Effector CD8-positive, alpha-beta T cell (primary cell): ENCODE results near the gene FAM98C.
"Not testable (repeated sequence)": the region's sequence is repeated elsewhere in the genome, so short reads cannot be mapped to it uniquely, and the experiment has no call there.

Experiments
- DNase-seq: peaks from one replicate; lab custom pipeline; 2025; lab: John Stamatoyannopoulos, UW
- total RNA-seq, 4 experiments: gene quantifications; one replicate each; lab custom pipeline; 2026; lab: John Stamatoyannopoulos, UW

Gene FAM98C
- total RNA-seq, result 23.1 to 39.5 (median 29.8) reads per million in 4 experiments

DNA sequence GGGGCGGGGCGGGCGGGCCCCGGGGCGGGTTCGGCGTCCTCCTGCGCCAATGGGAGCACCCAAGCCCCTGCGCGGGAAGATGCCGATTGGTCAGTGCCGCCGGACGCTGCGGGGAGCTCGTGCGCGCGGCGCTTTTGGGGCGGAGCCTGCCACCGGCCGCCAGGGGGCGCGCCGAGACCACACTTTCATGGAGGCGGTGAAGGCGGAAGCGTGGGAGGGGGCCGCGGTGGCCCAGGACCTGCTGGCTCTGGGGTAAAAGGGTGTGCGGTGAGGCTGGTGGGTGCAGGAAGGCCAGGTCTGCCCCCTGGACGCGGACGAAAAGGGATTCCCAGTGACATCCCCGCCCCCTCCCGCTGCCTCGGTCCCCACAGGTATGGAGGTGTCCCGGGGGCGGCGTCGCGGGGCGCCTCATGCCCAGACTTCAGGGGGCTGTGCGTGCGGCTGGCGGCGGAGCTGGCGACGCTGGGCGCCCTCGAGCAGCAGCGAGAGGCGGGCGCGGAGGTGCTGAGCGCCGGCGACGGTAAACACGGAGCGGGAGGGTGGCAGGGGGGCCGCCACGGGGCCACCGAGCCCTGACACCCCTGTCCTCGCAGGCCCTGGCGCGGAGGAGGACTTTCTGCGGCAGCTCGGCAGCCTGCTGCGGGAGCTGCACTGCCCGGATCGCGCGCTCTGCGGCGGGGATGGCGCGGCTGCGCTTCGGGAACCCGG is at the start of gene FAM98C:
Gene FAM98C (plus strand): TSS at position 127 of the 708 bp plus-strand sequence. CDS start 61 bp downstream, at position 188.
- DNase-seq, result peak; percentile 98

DNA sequence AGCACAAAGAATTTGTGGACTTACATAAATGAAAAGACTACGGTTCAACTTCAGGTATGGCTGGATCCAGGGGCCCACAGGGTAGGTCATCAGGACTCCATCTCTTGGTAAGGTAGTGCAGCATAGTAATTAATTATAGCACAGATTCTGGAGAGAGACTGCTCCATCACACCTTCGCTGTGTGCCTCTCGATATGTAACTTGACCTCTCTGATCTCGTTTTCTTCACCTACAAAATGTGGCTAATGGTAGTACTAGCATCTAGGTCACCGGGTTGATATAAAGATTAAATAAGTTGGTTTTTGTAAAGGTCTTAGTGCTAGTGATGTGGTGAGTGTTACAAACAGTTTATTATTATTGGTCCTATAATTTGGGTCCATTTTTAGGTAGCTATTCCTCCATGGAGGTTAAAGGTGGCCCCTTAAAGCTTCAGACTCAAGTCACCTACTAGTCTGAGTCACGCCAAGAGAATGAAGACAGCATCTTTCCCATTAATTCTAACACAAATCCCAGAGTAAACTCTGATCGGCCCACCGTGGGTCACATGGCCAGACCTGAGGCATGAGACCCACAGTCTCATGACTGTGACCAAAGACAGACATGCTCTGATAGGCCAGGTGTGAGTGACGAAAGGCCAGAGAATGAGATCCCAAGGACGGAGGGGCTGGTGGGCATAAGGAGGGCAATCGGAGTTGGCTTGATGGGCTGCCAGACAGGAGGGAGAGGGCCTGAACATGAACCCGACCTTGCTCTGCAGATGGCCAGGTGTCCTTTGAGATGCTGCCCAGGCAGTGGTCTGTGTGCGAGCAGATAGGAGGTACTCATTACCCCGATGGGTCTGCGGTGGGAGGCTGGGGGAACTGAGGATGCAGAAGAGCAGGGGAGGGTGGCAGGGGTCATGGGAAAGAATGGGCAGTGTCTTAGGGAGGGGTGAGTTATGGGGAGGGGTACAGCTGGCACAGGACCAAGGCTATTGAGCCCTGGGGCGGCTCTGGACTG is 46.9 kb upstream of the FAM98C start:
- no peak for DNase-seq

DNA sequence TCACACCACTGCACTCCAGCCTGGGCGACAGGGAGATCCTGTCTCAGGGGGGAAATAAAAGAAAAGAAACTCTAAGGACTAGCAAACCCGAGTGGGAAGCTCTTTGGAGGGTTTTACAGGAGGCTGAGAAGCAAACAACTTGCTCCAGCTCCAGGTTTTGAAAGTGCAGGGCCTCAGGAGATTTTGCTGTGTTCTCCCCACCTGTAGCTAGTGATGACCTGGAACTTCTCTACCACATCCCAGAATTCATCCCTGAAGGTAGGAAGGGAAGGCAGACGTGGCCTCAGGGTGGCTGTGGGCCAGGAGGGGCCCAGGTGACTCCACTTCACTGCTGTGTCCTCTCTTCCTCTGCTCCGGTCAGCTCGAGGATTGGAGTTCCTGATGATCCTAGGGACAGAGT is 44.8 kb upstream of the FAM98C start:
- DNase-seq, result no peak

DNA sequence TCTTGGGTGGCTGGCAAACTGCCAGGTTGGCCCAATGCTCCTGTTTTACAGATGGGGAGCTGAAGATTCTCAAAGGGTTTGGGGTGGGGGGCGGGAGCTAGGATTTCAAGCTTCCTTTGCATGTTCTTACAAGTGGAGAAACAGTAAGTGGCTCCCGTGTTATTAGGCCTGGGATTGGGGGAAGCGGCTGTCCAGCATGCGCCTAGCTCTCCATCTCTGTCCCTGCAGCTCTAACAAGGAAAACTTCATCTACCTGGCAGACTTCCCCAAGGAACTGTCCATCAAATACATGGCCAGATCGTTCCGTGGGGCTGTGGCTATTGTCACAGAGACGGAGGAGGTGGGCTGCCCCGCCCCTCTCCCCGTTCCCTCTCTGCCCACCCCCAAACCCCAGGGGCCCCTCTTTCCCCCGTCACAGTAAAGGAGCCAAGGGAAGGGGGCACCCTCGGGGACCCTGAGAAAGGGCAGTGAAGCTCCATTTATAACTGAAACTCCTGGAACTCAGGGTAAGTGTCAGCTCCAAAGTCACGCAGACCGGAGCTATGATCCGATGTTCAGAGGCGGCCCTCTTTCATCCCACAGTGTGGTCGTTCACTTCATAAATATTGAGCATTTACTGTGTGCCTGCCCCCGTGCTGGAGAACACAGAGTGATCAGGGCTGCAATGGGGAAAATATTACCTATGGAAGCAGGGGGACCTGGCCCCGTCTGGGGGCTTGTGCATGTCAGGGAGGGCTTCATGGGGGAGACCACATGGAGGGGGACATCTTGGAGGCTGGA is 43.5 kb upstream of the FAM98C start:
- DNase-seq, result no peak

DNA sequence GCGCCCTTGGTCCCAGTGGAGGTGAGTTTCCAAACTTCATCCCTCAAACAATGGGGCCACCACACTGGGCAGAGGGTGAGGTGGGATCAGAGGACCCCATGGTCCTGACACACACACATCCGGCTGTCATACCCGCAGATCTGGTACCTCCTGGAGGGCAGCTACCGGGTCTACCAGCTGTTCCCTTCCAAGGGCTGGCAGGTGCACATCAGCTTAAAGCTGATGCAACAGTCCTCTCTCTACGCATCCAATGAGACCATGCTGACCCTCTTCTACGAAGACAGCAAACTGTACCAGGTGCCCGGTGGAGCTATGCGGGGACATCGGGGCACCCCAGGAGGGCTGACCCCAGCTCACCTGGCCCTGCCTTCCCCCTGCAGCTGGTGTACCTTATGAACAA is 42.5 kb upstream of the FAM98C start:
- DNase-seq, result no peak

DNA sequence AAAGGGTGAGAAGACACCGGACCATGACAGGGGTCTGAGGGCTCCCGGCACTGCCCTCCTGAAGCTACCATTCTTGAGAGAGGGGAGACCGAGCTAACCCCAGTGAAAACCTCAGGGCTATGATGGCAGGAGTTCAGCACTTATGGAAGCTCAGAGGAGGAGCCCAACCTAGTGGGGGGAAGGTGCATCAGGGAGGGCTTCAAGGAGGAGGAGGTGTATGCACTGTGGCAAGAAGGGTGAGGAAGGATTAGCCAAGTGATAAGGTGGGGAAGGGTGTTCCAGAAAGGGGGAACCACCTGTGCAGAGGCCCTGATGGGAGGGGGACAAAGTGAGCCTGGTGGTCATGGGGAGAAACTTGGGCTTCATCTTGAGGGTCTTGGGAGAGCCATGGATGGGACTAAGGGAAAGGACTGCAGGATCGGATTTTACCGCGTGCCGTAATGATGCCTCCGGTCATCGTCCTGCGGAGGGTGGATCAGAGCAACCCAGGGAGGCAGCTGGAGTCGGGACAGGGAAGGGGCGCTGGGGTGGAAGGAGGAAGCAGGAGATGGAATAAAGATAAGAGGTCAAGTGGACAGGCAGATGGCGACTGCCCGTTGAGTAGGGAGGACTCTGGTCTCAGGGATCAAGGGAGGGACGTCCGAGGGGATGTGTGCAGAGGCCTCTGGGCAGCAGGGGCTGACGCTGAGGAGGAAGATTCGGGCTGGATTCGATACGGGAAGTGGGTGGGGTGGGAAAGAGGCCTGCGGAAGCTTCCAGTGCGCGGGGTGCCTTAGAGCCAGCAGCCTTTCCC is 41.9 kb upstream of the FAM98C start:
- no peak for DNase-seq

DNA sequence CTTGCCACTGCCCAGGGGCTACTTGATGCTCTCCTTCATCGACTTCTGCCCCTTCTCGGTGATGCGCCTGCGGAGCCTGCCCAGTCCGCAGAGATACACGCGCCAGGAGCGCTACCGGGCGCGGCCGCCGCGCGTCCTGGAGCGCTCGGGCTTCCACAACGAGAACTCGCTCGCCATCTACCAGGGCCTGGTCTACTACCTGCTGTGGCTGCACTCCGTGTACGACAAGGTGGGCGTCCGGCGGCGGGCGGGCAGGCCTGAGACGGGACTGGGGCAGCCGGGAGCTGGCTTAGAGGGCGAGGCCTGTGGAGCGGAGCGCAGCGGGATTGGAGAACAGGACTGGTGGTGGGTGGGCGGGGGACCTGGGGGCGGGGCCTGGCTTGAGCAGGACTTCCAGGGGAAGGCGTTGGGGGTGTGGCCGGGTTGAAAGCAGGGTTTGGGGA is 41.2 kb upstream of the FAM98C start:
- peak; percentile 49 for DNase-seq

DNA sequence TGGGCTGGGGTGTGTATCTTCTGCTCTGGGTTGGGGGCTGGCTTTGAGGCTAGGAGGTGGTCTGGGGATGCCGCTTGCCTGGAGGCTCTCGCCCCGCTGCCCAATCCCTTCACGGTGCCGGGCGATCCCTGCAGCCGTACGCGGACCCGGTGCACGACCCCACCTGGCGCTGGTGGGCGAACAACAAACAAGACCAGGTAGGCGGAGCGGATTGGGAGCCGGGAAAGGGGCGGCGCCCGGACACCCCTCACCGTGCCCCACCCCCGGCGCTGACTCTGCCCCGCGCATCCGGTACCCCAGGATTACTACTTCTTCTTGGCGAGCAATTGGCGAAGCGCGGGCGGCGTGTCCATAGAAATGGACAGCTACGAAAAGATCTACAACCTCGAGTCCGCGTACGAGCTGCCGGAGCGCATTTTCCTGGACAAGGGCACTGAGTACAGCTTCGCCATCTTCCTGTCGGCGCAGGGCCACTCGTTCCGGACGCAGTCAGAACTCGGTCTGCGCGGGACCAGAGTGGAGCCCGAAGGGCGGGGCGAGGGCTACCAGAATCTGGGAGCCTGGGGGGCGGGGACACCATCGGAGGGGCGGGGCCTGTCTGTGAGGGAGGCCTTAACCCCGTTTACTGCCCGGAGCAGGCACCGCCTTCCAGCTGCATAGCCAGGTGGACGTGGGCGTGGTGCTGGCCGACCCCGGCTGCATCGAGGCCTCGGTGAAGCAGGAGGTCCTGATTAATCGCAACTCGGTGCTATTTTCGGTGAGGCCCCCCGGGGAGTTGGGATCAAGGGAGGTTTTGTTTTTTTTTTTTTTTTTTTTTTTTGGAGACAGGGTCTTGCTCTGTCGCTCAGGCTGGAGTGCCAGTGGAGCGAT is 40.6 kb upstream of the FAM98C start:
- DNase-seq, result peak; percentile 41

DNA sequence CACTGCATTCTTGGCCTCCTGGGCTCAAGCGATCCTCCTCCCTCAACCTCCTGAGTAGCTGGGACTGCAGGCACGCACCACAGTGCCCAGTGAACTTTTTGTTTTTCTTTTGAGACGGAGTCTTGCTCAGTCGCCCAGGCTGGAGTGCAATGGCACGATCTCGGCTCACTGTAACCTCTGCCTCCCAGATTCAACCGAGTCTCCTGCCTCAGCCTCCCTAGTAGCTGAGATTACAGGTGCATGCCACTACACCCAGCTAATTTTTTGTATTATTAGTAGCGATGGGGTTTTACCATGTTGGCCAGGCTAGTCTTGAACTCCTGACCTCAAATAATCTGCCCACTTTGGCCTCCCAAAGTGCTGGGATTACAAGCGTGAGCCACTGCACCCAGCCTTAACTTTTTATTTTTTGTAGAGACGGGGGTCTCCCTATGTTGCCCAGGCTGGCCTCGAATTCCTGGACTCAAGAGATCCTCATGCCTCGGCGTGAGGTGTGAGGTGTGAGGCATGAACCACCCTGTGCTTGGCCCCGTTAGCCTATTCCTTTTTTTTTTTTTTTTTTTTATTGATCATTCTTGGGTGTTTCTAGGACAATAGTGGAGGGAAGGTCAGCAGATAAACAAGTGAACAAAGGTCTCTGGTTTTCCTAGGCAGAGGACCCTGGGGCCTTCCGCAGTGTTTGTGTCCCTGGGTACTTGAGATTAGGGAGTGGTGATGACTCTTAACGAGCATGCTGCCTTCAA is 39.8 kb upstream of the FAM98C start:
- DNase-seq, result not testable (repeated sequence)

DNA sequence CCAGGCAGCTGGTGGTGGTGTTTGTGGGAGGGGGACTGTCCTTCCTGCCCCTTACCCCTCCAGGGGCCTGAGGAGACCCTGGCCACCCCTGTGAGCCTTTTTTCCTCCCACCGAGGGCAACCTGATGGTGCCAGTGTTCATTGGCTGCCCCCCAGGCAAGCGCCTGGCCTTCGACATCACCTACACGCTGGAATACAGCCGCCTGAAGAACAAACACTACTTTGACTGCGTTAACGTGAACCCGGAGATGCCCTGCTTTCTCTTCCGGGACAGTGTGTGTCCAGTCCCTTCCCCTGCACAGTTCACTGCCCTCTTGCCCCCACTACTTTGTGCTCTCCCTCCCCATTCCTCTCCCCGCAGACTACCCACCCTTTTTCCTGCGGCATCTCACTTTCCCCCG is 35.9 kb upstream of the FAM98C start:
- DNase-seq, result no peak

DNA sequence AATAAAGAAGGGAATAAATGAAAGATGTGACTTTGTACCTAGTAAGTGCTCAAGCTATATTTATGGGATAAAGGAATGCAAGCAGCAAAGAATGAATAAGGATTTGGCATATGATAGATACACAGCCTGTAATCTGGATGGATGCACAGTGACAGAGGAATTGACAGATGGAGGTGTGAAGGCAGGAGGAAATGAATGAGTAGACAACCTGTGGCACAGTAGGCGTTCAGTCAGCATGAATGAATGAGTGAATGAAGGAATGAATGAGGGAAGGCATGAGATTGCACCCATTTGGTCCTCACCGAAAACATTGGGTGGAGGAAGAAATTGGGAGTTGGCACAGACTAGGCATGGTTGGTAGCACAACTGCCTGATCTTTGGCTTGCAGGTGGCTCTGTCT is 33.3 kb upstream of the FAM98C start:
- no peak for DNase-seq

DNA sequence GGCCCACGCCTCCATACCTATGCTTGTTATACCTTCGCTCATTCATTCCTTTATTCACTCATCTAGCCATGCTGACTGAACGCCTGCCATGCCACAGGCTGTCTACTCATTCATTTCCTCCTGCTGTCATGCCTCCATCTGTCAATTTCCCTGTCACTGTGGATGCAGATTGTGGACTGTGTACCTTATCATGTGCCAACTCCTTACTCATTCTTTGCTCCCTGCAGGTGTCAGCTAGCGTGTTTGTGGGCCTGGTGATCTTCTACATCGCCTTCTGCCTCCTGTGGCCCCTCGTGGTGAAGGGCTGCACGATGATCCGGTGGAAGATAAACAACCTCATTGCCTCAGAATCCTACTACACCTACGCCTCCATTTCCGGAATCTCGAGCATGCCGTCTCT is 32.6 kb upstream of the FAM98C start:
- DNase-seq, result no peak

DNA sequence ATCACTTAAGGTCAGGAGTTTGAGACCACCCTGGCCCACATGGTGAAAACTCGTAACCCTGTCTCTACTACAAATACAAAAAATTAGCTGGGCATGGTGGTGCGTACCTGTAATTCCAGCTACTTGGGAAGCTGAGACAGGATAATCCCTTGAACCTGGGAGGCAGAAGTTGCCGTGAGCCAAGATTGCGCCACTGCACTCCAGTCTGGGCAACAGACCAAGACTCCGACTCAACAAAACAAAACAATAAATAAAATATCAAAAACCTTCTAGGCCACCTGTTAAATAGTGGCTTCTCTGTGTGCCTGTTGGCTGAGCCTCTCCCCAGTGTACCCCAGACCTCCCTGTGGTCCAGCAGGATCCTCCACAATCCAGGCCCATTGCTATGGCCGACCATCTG is 31.8 kb upstream of the FAM98C start:
- DNase-seq, result no peak

DNA sequence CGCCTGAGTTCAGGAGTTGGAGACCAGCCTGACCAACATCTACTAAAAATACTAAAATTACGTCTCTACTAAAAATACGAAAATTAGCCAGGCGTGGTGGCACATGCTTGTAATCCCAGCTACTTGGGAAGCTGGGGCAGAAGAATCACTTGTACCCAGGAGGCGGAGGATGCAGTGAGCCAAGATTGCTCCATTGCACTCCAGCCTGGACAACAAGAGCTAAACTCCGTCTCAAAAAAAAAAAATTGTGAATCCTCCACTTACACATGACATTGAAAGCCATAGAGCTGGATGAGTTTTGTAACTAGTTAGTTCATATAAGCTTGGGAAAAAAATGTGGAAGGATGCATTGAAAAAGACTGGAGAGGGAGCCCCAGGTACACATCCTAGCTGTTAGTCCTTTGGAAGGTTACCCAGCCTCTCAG is 29.0 kb upstream of the FAM98C start:
- DNase-seq, result no peak

DNA sequence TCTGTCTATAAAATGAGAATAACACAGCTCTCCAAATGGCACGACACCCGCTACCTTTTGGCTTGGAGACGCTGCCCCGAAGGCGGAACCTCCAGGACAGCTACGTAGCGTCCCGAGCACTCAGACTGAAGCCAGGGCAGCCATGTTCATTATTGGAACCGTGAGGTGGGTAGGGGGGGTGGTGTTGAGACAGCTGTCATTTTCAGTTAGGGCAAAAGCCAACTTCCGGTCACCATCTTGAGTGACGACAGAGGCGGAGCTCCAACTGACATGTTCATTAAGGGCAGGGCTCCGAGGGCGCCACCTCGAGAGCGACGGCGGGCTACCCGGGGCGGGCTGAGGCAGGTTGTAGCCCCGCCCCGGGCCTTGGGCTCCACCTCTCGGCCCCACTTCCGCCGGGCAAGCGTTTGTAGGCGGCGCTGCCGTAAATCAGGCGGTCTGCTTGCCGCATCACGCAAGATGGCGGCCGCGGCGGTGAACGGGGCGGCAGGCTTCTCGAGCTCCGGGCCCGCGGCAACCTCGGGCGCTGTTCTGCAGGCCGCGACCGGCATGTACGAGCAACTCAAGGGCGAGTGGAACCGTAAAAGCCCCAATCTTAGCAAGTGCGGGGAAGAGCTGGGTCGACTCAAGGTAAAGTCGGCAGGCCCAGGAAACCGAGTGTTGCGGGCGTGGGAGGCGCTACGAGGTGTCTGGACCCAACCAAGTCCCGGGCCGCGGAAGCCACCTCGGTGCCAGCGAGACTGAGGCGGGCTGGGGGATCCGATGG is 28.4 kb upstream of the FAM98C start, which contains the start of gene PSMD8:
Gene PSMD8 (plus strand): TSS at position 240 of the 766 bp plus-strand sequence. CDS start 31 bp downstream, at position 271.
- DNase-seq, result peak; percentile 96

DNA sequence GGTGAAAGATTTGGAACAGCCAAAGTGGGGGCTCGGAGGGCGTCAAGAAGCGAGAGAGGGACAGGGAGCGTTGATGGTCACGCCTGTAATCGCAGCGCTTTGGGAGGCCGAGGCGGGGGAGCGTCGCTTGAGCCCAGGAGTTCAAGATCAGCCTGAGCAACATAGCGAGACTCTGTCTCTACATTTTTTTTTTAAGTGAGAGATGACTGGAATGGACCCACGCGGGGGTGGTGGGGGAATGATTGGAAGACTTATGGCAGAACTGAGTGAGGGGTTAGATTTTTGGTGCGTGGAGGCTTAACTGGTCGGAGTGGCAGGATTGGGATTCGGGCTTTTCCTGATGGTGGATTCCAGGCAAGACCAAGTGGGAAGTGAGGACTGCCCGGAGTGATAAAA is 27.8 kb upstream of the FAM98C start:
- DNase-seq, result no peak

DNA sequence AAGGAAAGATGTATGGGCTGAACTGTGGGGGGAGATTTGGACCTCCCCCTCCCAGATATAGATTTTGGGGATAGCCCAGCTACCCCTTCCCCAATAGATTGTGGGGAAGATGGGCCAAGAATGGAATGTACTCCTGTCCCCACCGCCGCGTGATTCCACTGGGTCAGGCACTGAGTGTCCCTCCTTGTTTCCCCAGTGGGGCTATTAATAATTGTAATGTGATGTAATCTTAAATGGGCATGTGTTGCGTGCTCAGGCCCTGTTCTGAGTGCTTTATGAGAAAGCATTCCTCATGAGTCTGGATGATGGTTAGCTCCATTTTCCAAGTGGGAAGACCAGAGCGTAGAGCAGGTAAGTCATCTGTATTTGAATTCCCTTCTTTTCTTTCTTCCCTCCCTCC is 27.1 kb upstream of the FAM98C start:
- DNase-seq, result no peak

DNA sequence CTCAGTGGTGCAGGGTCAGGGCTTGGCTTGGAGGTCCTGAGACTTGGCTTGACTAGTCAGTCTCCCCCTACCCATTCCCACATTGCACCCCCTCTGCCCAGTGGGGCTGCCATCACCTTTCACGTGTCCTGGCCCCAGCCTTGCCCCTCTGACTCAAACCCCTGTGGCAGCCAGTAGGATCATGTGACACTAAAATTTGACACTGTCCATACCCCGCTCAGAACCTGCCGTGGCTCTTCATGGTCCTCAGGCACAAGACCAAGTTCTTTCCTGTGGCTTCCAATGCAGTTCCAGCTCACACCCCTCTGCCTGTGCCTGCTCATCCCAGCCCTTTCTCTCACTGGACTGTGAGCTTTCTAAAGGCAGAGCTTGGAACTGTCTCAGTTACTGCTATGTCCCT is 26.3 kb upstream of the FAM98C start:
- DNase-seq, result no peak

DNA sequence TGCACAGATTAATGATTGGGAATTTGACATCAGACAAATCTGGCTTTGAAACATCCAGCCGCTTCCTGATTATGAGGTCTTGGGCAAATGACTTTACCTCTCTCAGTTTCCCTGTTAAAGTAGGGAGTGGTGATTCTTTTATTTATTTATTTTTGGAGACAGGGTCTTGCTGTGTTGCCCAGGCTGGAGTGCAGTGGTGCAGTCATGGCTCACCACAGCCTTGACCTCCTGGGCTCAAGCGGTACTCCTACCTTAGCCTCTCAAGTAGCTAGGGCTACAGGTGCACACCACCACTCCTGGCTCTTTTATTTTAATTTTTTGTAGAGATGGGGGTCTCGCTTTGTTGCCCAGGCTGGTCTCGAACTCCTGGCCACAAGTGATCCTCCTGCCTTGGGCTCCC is 25.8 kb upstream of the FAM98C start:
- no peak for DNase-seq
